PC-9 (cell line): ENCODE data around the gene TNS1. TPM values are rescaled to one million over a fixed set of nuclear protein-coding genes. Genes with fewer than 3 reads are reported as not detected.
A peak's percentile ranks its signal among the peaks of the same experiment; 100 is the strongest.

Experiments
- BruUV-seq: library from RNA; stranded (reverse); fragments of 400-500 nt; replicated peaks from 2 replicates; lab custom pipeline; 2021; lab: Mats Ljungman, UMichigan
- CTCF ChIA-PET: fragments of 300-600 bp; sonication (Branson Sonifier 250); formaldehyde crosslinking; loops from one replicate; lab custom pipeline; 2022; ENCODE audit warnings: antibody characterized with exemption; lab: Charles Lee
- POLR2A ChIA-PET: fragments of 300-600 bp; sonication (Branson Sonifier 250); formaldehyde crosslinking; loops from one replicate; lab custom pipeline; 2022; ENCODE audit warnings: antibody characterized with exemption; ENCODE audit not compliant: unreplicated experiment; lab: Charles Lee
- DNase-seq, 2 experiments: peaks; one replicate each; pipeline versions ENCODE4 v3.0.0 to v3.0.0-alpha.2; 2015 to 2022; ENCODE audit warnings: mixed read lengths in 1 of 2
- H2AFZ ChIP-seq: fragments of 200-600 bp; sonication (generic); 2 replicates; pipeline ENCODE4 v1.8.1; 2017; ENCODE audit warnings: antibody characterized with exemption
- H3F3A ChIP-seq: fragments of 200-600 bp; sonication (generic); 2 replicates; pipeline ENCODE4 v1.8.1; 2017; ENCODE audit warnings: antibody characterized with exemption, mild to moderate bottlenecking, low read depth; ENCODE audit not compliant: insufficient read depth
- H3K27ac ChIP-seq: fragments of 200-600 bp; sonication (generic); 2 replicates; pipeline ENCODE4 v1.6.1; 2016; ENCODE audit warnings: mixed run types
- H3K27me3 ChIP-seq: fragments of 200-600 bp; sonication (generic); 2 replicates; pipeline ENCODE4 v1.6.1; 2016; ENCODE audit warnings: low read depth, mixed run types; ENCODE audit not compliant: insufficient read depth
- H3K36me3 ChIP-seq: fragments of 200-600 bp; sonication (generic); 2 replicates; pipeline ENCODE4 v1.6.1; 2016; ENCODE audit warnings: low read depth, mixed run types
- H3K4me1 ChIP-seq: fragments of 200-600 bp; sonication (generic); replicated peaks from 2 replicates; pipeline ENCODE4 v1.6.1; 2016; ENCODE audit warnings: mixed run types; ENCODE audit not compliant: insufficient read depth
- H3K4me2 ChIP-seq: fragments of 200-600 bp; sonication (generic); 2 replicates; pipeline ENCODE4 v1.6.1; 2017; ENCODE audit warnings: mixed run types
- H3K4me3 ChIP-seq: fragments of 200-600 bp; sonication (generic); 2 replicates; pipeline ENCODE4 v1.6.1; 2016; ENCODE audit warnings: mixed run types
- H3K79me2 ChIP-seq: fragments of 200-600 bp; sonication (generic); 2 replicates; pipeline ENCODE4 v1.6.1; 2017; ENCODE audit warnings: low read depth, mixed run types
- H3K9me2 ChIP-seq: fragments of 200-600 bp; sonication (generic); 2 replicates; pipeline ENCODE4 v1.8.1; 2017; ENCODE audit warnings: mild to moderate bottlenecking; ENCODE audit not compliant: insufficient read depth
- H3K9me3 ChIP-seq: fragments of 200-600 bp; sonication (generic); 2 replicates; pipeline ENCODE4 v1.8.1; 2016; ENCODE audit warnings: low read depth; ENCODE audit not compliant: insufficient read depth
- H4K20me1 ChIP-seq: fragments of 200-600 bp; sonication (generic); 2 replicates; pipeline ENCODE4 v1.8.1; 2017; ENCODE audit not compliant: insufficient read depth
- CTCF ChIP-seq: fragments of 200-600 bp; sonication (generic); conservative IDR thresholded peaks from 2 replicates; pipeline ENCODE4 v1.6.1; 2017; ENCODE audit warnings: mixed run types, antibody characterized with exemption, mild to moderate bottlenecking, moderate library complexity
- EZH2 ChIP-seq: fragments of 200-600 bp; sonication (generic); IDR thresholded peaks from 2 replicates; pipeline ENCODE4 v1.8.0; 2017; ENCODE audit warnings: antibody characterized with exemption, low read depth
- intact Hi-C: fragments of 100-400 bp; cut with micrococcal nuclease; formaldehyde crosslinking; loops from one replicate; pipeline ENCODE4 v1.10.0; 2022; ENCODE audit not compliant: unreplicated experiment
- total RNA-seq: library from RNA; stranded (reverse); gene quantifications from 2 replicates; pipeline ENCODE4 v1.2.3, GENCODE V29; 2021

The TNS1 gene
- total RNA-seq, 1 experiment from 2014 or later, result 5.5 TPM

GRCh38 chr2:217756375-217757107 lies 246.3 kb downstream of the TNS1 start:
- POLR2A ChIA-PET, result no interaction called here
- H3K9me2 ChIP-seq, result no peaks in the 10 kb centered on the region
- no peaks in the 10 kb centered on the region for H3K79me2 ChIP-seq
- H3K27ac ChIP-seq, result no peak overlapping the region
- peak; percentile 79 for TF ChIP-seq CTCF
- TF ChIP-seq EZH2, result no peak
- H3K9me3 ChIP-seq, result no peaks in the 10 kb centered on the region
- H3K4me3 ChIP-seq, result no peak overlapping the region
- peak in 1 of 2 experiments; percentile 49 for DNase-seq
- CTCF ChIA-PET, result interaction anchor here (0.6 kb wide), 1 partner anchor 8 kb away, joined by 3 read pairs; no protein-coding TSS in a partner anchor
- no peaks in the 10 kb centered on the region for H3K36me3 ChIP-seq
- no peaks in the 10 kb centered on the region for H3F3A ChIP-seq
- H2AFZ ChIP-seq, result no peak overlapping the region
- H3K27me3 ChIP-seq, result 0 out of 2 replicates have a peak, but pooled peaks cover 4% of the 10 kb centered on the region
- BruUV-seq, result no TSS peak
- H4K20me1 ChIP-seq, result no peaks in the 10 kb centered on the region
- H3K4me2 ChIP-seq, result no peak overlapping the region
- intact Hi-C loops, result loop anchor here (2.0 to 5.0 kb wide), 4 partner anchors 246 to 1239 kb away; partner anchors contain the start of gene IGFBP5
- H3K4me1 ChIP-seq, result no peaks in the 10 kb centered on the region

GRCh38 chr2:217755027-217755745 lies 247.6 kb downstream of the TNS1 start:
- Histone ChIP-seq H4K20me1 (no peaks in the 10 kb centered on the region), H3K36me3 (no peaks in the 10 kb centered on the region), H3K9me3 (no peaks in the 10 kb centered on the region), H3K4me1 (no peaks in the 10 kb centered on the region), H3F3A (no peaks in the 10 kb centered on the region), H3K4me2 (no peak overlapping the region), H3K9me2 (no peaks in the 10 kb centered on the region), H3K27me3 (0 out of 2 replicates have a peak, but pooled peaks cover 5% of the 10 kb centered on the region), H3K27ac (no peak overlapping the region), H3K4me3 (no peak overlapping the region), H3K79me2 (no peaks in the 10 kb centered on the region), H2AFZ (no peak overlapping the region)
- no TSS peak for BruUV-seq
- intact Hi-C loops, result loop anchor here (5.0 kb wide), 3 partner anchors 1058 to 1238 kb away; partner anchors contain the start of gene IGFBP5
- ChIA-PET POLR2A (no interaction called here), CTCF (no interaction called here)
- TF ChIP-seq EZH2 (no peak), CTCF (no peak)
- no peak for DNase-seq

- no peaks in the 10 kb centered on the region for H3K9me3 ChIP-seq
- no peaks in the 10 kb centered on the region for H4K20me1 ChIP-seq
- H3F3A ChIP-seq, result no peaks in the 10 kb centered on the region
- no peak overlapping the region for H3K4me2 ChIP-seq
- intact Hi-C loops, result no loop called here
- ChIA-PET POLR2A (no interaction called here), CTCF (no interaction called here)
- no peak for DNase-seq
- H3K79me2 ChIP-seq, result no peaks in the 10 kb centered on the region
- no peaks in the 10 kb centered on the region for H3K36me3 ChIP-seq
- H2AFZ ChIP-seq, result no peak overlapping the region
- H3K9me2 ChIP-seq, result no peaks in the 10 kb centered on the region
- 0 out of 2 replicates have a peak, but pooled peaks cover 5% of the 10 kb centered on the region for H3K27me3 ChIP-seq
- no peak overlapping the region for H3K27ac ChIP-seq
- H3K4me1 ChIP-seq, result no peaks in the 10 kb centered on the region
- H3K4me3 ChIP-seq, result no peak overlapping the region
- no TSS peak for BruUV-seq
- TF ChIP-seq EZH2, result no peak
- no peak for TF ChIP-seq CTCF
Observed at GRCh38 chr2:217753460-217754200, 249.2 kb downstream of the TNS1 start.
